ENCODE measurements around the gene TIRAP. TPM values are rescaled to one million over a fixed set of nuclear protein-coding genes. Genes with fewer than 3 reads are reported as not detected.

TIRAP gene, protein sequence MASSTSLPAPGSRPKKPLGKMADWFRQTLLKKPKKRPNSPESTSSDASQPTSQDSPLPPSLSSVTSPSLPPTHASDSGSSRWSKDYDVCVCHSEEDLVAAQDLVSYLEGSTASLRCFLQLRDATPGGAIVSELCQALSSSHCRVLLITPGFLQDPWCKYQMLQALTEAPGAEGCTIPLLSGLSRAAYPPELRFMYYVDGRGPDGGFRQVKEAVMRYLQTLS
- total RNA-seq (2021) = 5.4 to 5.9 TPM (median 5.6 TPM) in 3 replicates
- Bru-seq, nascent RNA = percentile 55 among the genes with signal in this experiment
- long read RNA-seq, experiment 1, partial matches to known transcripts = 0 of 3 reads
- long read RNA-seq, experiment 1, other reads (novel, unspliced or antisense) = 3 of 3 reads
- long read RNA-seq, experiment 2, partial matches to known transcripts = 4 of 7 reads
- long read RNA-seq, experiment 2, other reads (novel, unspliced or antisense) = 3 of 7 reads
- long read RNA-seq, experiment 3 = 0 reads

DNA sequence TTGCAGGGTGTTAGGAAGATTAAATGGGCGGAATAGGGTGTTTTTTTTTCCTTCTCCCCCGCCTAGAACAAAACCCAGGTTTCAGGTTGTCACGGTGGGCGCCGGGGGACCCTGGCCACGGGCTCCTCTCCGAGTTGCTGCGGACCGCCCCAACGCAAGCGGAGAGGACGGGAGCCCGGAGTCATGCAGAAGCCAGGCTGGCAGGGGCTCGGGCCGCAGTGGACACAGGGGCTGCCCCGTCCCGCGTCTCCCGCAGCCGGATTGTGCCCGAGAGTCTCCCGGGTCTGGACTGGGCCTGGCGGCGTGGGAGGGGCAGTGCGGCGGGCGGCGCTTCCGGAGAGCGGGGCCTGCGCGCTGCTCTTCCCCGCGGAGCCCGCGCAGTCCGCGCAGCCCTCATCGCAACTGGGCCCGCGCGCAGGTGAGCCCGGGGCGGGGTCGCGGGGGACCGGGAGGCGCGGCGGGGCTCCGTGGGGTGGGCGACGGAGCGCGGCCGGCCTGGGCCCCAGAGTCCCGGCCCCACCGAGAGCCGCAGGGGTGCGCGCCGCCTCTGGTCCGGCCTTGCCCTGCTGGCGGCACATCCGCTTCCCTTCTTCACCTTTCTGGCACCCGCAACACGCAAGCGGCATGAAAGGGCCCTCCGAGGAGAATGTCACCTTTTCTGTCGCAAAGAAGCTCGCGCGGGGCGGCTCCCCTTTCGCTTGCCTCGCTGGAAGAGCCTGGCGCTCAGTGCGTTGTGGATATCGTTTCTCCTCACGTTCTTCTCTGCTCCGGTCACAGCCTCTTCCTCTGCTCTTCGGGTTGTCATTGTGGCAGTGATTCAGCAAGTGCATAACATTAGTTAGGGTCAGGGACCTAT is at the start of gene TIRAP:
Gene TIRAP (plus strand): TSS at position 358 of the 856 bp plus-strand sequence. CDS start 7,802 bp downstream, outside the sequence.
- ChIA-PET POLR2A (interaction anchor here (0.6 kb wide), 1 partner anchor 826 kb away, joined by 4 read pairs; no protein-coding TSS in a partner anchor), CTCF (interaction anchor here (1.0 to 1.8 kb wide), 2 partner anchors 10 to 28 kb away, joined by 3 to 6 read pairs; no protein-coding TSS in a partner anchor)
- Mint-ChIP-seq H3K27ac (peak within 1 kb of the TSS; percentile 83; the same call in 1 of the 2 replicates), H3K36me3 (peaks cover 5% of the 10 kb centered on the region), H3K4me3 (peak within 1 kb of the TSS; percentile 96), H3K9me3 (no peaks in the 10 kb centered on the region), H3K27me3 (ENCODE audit: low read depth) (peaks cover 30% of the 10 kb centered on the region), H3K4me1 (peaks cover 14% of the 10 kb centered on the region)
- peak; percentile 44 for DNase-seq (ENCODE audit: low spot score)
- ATAC-seq = peak; percentile 57
- TF ChIP-seq ZBTB21 (CRISPR knock-in tag; IDR thresholded peaks at IDR 0.05; ENCODE audit: borderline replicate concordance) (0 out of 2 replicates have a peak, but pooled peaks have one; percentile 17), TEAD1 (CRISPR knock-in tag; IDR thresholded peaks at IDR 0.05) (no peak), MAX (CRISPR knock-in tag; IDR thresholded peaks at IDR 0.05) (peak; percentile 7; the same call in 1 of the 2 replicates), ZNF396 (CRISPR knock-in tag; IDR thresholded peaks at IDR 0.05; ENCODE audit: borderline replicate concordance) (no peak), TP53 (CRISPR knock-in tag; IDR thresholded peaks at IDR 0.05) (no peak), ARID4B (CRISPR knock-in tag; IDR thresholded peaks at IDR 0.05; ENCODE audit: borderline replicate concordance) (0 out of 2 replicates have a peak, but pooled peaks have one; percentile 11), ELF4 (CRISPR knock-in tag; IDR thresholded peaks at IDR 0.05; ENCODE audit: low read depth) (no peak), PRRX2 (CRISPR knock-in tag; IDR thresholded peaks at IDR 0.05) (no peak), CREM (CRISPR knock-in tag; IDR thresholded peaks at IDR 0.05) (peak; percentile 26; the same call in 1 of the 2 replicates), ZNF219 (CRISPR knock-in tag; IDR thresholded peaks at IDR 0.05; ENCODE audit: borderline replicate concordance) (peak; percentile 47; the same call in 1 of the 2 replicates), ZBTB43 (CRISPR knock-in tag; IDR thresholded peaks at IDR 0.05) (no peak), GABPB1 (CRISPR knock-in tag; IDR thresholded peaks at IDR 0.05) (0 out of 2 replicates have a peak, but pooled peaks have one; percentile 5), TCF7 (CRISPR knock-in tag; IDR thresholded peaks at IDR 0.05; ENCODE audit: low read depth) (no peak), ZNF232 (CRISPR knock-in tag; IDR thresholded peaks at IDR 0.05) (no peak), GRHL2 (CRISPR knock-in tag; IDR thresholded peaks at IDR 0.05; ENCODE audit: insufficient replicate concordance, severe bottlenecking) (no peak), ZSCAN18 (CRISPR knock-in tag; IDR thresholded peaks at IDR 0.05) (no peak), TEAD4 (CRISPR knock-in tag; IDR thresholded peaks at IDR 0.05) (no peak)
- TF ChIP-seq, protein P1, sequence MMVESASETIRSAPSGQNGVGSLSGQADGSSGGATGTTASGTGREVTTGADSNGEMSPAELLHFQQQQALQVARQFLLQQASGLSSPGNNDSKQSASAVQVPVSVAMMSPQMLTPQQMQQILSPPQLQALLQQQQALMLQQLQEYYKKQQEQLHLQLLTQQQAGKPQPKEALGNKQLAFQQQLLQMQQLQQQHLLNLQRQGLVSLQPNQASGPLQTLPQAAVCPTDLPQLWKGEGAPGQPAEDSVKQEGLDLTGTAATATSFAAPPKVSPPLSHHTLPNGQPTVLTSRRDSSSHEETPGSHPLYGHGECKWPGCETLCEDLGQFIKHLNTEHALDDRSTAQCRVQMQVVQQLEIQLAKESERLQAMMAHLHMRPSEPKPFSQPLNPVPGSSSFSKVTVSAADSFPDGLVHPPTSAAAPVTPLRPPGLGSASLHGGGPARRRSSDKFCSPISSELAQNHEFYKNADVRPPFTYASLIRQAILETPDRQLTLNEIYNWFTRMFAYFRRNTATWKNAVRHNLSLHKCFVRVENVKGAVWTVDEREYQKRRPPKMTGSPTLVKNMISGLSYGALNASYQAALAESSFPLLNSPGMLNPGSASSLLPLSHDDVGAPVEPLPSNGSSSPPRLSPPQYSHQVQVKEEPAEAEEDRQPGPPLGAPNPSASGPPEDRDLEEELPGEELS (CRISPR knock-in tag; IDR thresholded peaks at IDR 0.05) = peak; percentile 84; the same call in 1 of the 2 replicates
- TF ChIP-seq, protein P2, sequence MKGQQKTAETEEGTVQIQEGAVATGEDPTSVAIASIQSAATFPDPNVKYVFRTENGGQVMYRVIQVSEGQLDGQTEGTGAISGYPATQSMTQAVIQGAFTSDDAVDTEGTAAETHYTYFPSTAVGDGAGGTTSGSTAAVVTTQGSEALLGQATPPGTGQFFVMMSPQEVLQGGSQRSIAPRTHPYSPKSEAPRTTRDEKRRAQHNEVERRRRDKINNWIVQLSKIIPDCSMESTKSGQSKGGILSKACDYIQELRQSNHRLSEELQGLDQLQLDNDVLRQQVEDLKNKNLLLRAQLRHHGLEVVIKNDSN (CRISPR knock-in tag; IDR thresholded peaks at IDR 0.05) = no peak
- TF ChIP-seq, protein P3, sequence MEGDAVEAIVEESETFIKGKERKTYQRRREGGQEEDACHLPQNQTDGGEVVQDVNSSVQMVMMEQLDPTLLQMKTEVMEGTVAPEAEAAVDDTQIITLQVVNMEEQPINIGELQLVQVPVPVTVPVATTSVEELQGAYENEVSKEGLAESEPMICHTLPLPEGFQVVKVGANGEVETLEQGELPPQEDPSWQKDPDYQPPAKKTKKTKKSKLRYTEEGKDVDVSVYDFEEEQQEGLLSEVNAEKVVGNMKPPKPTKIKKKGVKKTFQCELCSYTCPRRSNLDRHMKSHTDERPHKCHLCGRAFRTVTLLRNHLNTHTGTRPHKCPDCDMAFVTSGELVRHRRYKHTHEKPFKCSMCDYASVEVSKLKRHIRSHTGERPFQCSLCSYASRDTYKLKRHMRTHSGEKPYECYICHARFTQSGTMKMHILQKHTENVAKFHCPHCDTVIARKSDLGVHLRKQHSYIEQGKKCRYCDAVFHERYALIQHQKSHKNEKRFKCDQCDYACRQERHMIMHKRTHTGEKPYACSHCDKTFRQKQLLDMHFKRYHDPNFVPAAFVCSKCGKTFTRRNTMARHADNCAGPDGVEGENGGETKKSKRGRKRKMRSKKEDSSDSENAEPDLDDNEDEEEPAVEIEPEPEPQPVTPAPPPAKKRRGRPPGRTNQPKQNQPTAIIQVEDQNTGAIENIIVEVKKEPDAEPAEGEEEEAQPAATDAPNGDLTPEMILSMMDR (IDR thresholded peaks at IDR 0.05) = no peak

Data from WTC11 (cell line).